Endothelial cell of umbilical vein (primary cell): ENCODE results near the gene UQCC2. TPM values are rescaled to one million over a fixed set of nuclear protein-coding genes. Genes with fewer than 3 reads are reported as not detected.

ENCODE experiments used
- BruUV-seq: library from RNA; stranded (reverse); fragments of 400-500 nt; replicated peaks from 2 replicates; lab custom pipeline; 2021; lab: Mats Ljungman, UMichigan
- CTCF ChIA-PET: fragments of 300-600, 350-600 bp; sonication (Branson Sonifier 250); formaldehyde crosslinking; loops from one replicate; lab custom pipeline; 2021; ENCODE audit warnings: antibody characterized with exemption, inconsistent platforms; lab: Charles Lee
- POLR2A ChIA-PET: fragments of 300-600, 350-600 bp; sonication (Branson Sonifier 250); formaldehyde crosslinking; loops from one replicate; lab custom pipeline; 2021; ENCODE audit warnings: antibody characterized with exemption, inconsistent platforms; lab: Charles Lee
- DNase-seq: peaks from one replicate; pipeline ENCODE4 v3.0.0-alpha.2; 2011; ENCODE audit warnings: low read depth, low spot score
- FAIRE-seq: peaks from 2 replicates; lab custom pipeline; 2011; peaks lifted over from hg19 to GRCh38; lab: Jason Lieb, UNC
- H2AFZ ChIP-seq: 2 replicates; pipeline ENCODE4 v1.6.0; 2012; ENCODE audit warnings: low read depth, low read length, control low read depth, inconsistent platforms
- H3K27ac ChIP-seq: 2 replicates; pipeline ENCODE4 v1.5.1; 2011; ENCODE audit warnings: low read depth, mild to moderate bottlenecking, control low read depth, low read length, moderate library complexity; ENCODE audit not compliant: insufficient read depth
- H3K27me3 ChIP-seq, 2 experiments: 2 replicates each; pipeline versions ENCODE4 v1.6.0 to v1.6.1; 2011; ENCODE audit warnings: low read length in 2 of 2, mixed read lengths in 1 of 2; ENCODE audit not compliant: control insufficient read depth in 2 of 2, insufficient read depth in 2 of 2
- H3K36me3 ChIP-seq, 2 experiments: 2 replicates in 1 of 2; 3 replicates in 1 of 2; pipeline ENCODE4 v1.5.1; 2011; ENCODE audit warnings: low read length in 2 of 2, mild to moderate bottlenecking in 1 of 2, moderate library complexity in 1 of 2; ENCODE audit not compliant: control insufficient read depth in 2 of 2, insufficient read depth in 2 of 2; ENCODE audit errors: extremely low read depth in 1 of 2
- H3K4me1 ChIP-seq: 3 replicates; pipeline ENCODE4 v1.5.1; 2011; ENCODE audit warnings: mild to moderate bottlenecking, low read length; ENCODE audit not compliant: control insufficient read depth, insufficient read depth; ENCODE audit errors: extremely low read depth
- H3K4me2 ChIP-seq: 2 replicates; pipeline ENCODE4 v1.6.1; 2011; ENCODE audit warnings: low read length, control low read depth, mixed read lengths; ENCODE audit not compliant: insufficient read depth
- H3K4me3 ChIP-seq, 3 experiments: fragments of 200-600 bp in 1 of 3; sonication (generic), shearing (Covaris generic) in 1 of 3; replicated peaks in 1 of 3; 2 replicates each; pipeline ENCODE4 v1.5.1; 2011 to 2016; ENCODE audit warnings: control low read depth in 3 of 3, low read length in 3 of 3, mild to moderate bottlenecking in 2 of 3, inconsistent platforms in 1 of 3, low read depth in 1 of 3, moderate library complexity in 1 of 3; ENCODE audit not compliant: insufficient read depth in 1 of 3
- H3K79me2 ChIP-seq: 2 replicates; pipeline ENCODE4 v1.6.0; 2012; ENCODE audit warnings: low read length, inconsistent platforms; ENCODE audit not compliant: control insufficient read depth, insufficient read depth
- H3K9ac ChIP-seq: replicated peaks from 2 replicates; pipeline ENCODE3; 2011; ENCODE audit warnings: low read length, control low read depth; ENCODE audit not compliant: insufficient read depth; ENCODE audit errors: extremely low read depth
- H3K9me1 ChIP-seq: replicated peaks from 3 replicates; pipeline ENCODE4 v1.6.0; 2011; ENCODE audit warnings: mild to moderate bottlenecking, low read length; ENCODE audit not compliant: control insufficient read depth, insufficient read depth; ENCODE audit errors: extremely low read depth
- H3K9me3 ChIP-seq: replicated peaks from 2 replicates; pipeline ENCODE4 v1.5.1; 2012; ENCODE audit warnings: low read length, inconsistent platforms; ENCODE audit not compliant: control insufficient read depth, insufficient read depth
- H4K20me1 ChIP-seq: replicated peaks from 2 replicates; pipeline ENCODE3; 2011; ENCODE audit warnings: mild to moderate bottlenecking, low read length; ENCODE audit not compliant: control insufficient read depth, insufficient read depth; ENCODE audit errors: extremely low read depth
- CTCF ChIP-seq, 2 donors: IDR thresholded peaks; 1 replicate in 1 of 2; 2 replicates in 1 of 2; pipeline ENCODE4 v1.5.1; 2011; ENCODE audit warnings: low read length in 2 of 2, mild to moderate bottlenecking in 2 of 2, moderate library complexity in 2 of 2, control low read depth in 1 of 2, inconsistent platforms in 1 of 2, low read depth in 1 of 2; ENCODE audit not compliant: insufficient read depth in 1 of 2; ENCODE audit errors: extremely low read depth in 1 of 2
- EZH2 ChIP-seq: IDR thresholded peaks from 2 replicates; pipeline ENCODE4 v1.6.1; 2012; ENCODE audit warnings: borderline replicate concordance, low read depth, mild to moderate bottlenecking, moderate library complexity, low read length, inconsistent platforms; ENCODE audit not compliant: severe bottlenecking
- FOS ChIP-seq: IDR thresholded peaks from 2 replicates; pipeline ENCODE4 v1.6.1; 2011; ENCODE audit warnings: mild to moderate bottlenecking, low read length, moderate library complexity, borderline replicate concordance; ENCODE audit not compliant: insufficient read depth
- GATA2 ChIP-seq: IDR thresholded peaks from 2 replicates; pipeline ENCODE4 v1.7.0; 2011; ENCODE audit warnings: low read depth, mild to moderate bottlenecking, moderate library complexity, mixed read lengths, low read length; ENCODE audit not compliant: insufficient read length, insufficient read depth
- JUN ChIP-seq: IDR thresholded peaks from 2 replicates; pipeline ENCODE4 v1.6.1; 2011; ENCODE audit warnings: borderline replicate concordance, low read depth; ENCODE audit not compliant: insufficient read length, insufficient read depth
- MAX ChIP-seq: IDR thresholded peaks from 2 replicates; pipeline ENCODE4 v1.6.1; 2011; ENCODE audit not compliant: insufficient read depth, insufficient read length
- MYC ChIP-seq: IDR thresholded peaks from one replicate; pipeline ENCODE4 v1.6.1; 2011; ENCODE audit warnings: mild to moderate bottlenecking, low read depth, low read length
- POLR2A ChIP-seq: IDR thresholded peaks from 2 replicates; pipeline ENCODE4 v1.6.1; 2012; ENCODE audit warnings: low read depth, mild to moderate bottlenecking, control low read depth, low read length
- POLR2AphosphoS5 ChIP-seq: IDR thresholded peaks from 2 replicates; pipeline ENCODE4 v1.6.1; 2012; ENCODE audit warnings: low read depth, mild to moderate bottlenecking, control low read depth, low read length, moderate library complexity; ENCODE audit not compliant: insufficient read depth
- dilution Hi-C: fragments of 300-500 bp; cut with MboI; formaldehyde crosslinking; loops from one replicate; pipeline ENCODE4 v1.15.0; 2019; ENCODE audit warnings: low sequenced_read_pairs; ENCODE audit not compliant: extremely low pct_ligation_motif_present
- intact Hi-C: fragments of 100-400 bp; cut with micrococcal nuclease; formaldehyde crosslinking; loops from one replicate; pipeline ENCODE4 v1.10.0; 2022
- polyA plus RNA-seq, 4 experiments: library from polyadenylated mRNA; depleted of rRNA in 3 of 4; stranded (reverse) in 3 of 4; unstranded in 1 of 4; fragments of >200 nt; gene quantifications; 2 replicates each; pipeline versions ENCODE4 v1.2.1 to v1.2.3, GENCODE V29; 2011 to 2012; ENCODE audit warnings: missing spikeins in 1 of 4
- total RNA-seq: library from RNA; stranded (reverse); gene quantifications from 2 replicates; pipeline ENCODE4 v1.2.3, GENCODE V29; 2021

The UQCC2 gene
- total and polyA plus RNA-seq, 2 donors (not counting 3 experiments of a cell fraction or from before 2014, with no cell fraction given): 46.3 to 95.3 TPM

GRCh38 chr6:33716890-33717632 lies 5.6 kb upstream of the UQCC2 start:
- CTCF ChIA-PET: interaction anchor here (0.9 to 1.2 kb wide), 3 partner anchors 26 to 1524 kb away, joined by 3 to 5 read pairs (median 3); no protein-coding TSS in a partner anchor
- TF ChIP-seq CTCF (IDR thresholded peaks at IDR 0.05; ENCODE audit: extremely low read depth in 1 of 2, insufficient read depth in 1 of 2, low read depth in 1 of 2, low read length in 2 of 2) (no peak), JUN (no peak), EZH2 (no peak), GATA2 (no peak), POLR2A (no peak), MYC (no peak), POLR2AphosphoS5 (no peak), MAX (no peak), FOS (no peak)
- no TSS peak for BruUV-seq
- H3K27ac ChIP-seq: no peak overlapping the region
- dilution Hi-C loops (no loop called here), intact Hi-C loops (no loop called here)
- no peak for FAIRE-seq
- no peaks in the 10 kb centered on the region for H3K36me3 ChIP-seq
- H3K4me2 ChIP-seq: no peak overlapping the region
- no peaks in the 10 kb centered on the region for H3K9me1 ChIP-seq
- no peaks in the 10 kb centered on the region for H4K20me1 ChIP-seq
- no peaks in the 10 kb centered on the region for H3K79me2 ChIP-seq
- no peak overlapping the region for H3K9ac ChIP-seq
- H3K27me3 ChIP-seq: peaks cover 11 to 21% of the 10 kb centered on the region in 2 experiments
- POLR2A ChIA-PET: no interaction called here
- H2AFZ ChIP-seq: no peak overlapping the region
- H3K4me1 ChIP-seq: peaks cover under 1% of the 10 kb centered on the region
- no peaks in the 10 kb centered on the region for H3K9me3 ChIP-seq
- DNase-seq: no peak
- H3K4me3 ChIP-seq: no peak overlapping the region
